ENCODE data around the gene SKA3.

DNA sequence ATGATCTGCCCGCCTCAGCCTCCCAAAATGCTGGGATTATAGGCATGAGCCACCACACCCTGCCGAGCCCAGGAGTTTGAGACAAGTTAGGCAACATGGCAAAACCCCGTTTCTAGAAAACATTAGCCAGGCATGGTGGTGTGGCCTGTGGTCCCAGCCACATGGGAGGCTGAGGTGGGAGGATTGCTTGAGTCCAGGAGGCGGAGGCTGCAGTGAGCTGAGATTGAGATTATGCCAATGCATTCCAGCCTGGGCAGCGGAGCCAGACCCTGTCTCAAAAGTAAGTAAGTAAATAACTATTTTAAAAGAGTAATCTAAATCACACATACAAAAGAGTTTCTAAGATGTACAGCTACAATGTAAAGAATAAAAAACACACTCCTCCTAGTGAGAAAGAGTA, 41.9 kb downstream of the SKA3 start:
- TF ChIP-seq EZH2 (IDR thresholded peaks at IDR 0.05; ENCODE audit: low read length, missing control alignments): no peak
- TF ChIP-seq, protein P1, sequence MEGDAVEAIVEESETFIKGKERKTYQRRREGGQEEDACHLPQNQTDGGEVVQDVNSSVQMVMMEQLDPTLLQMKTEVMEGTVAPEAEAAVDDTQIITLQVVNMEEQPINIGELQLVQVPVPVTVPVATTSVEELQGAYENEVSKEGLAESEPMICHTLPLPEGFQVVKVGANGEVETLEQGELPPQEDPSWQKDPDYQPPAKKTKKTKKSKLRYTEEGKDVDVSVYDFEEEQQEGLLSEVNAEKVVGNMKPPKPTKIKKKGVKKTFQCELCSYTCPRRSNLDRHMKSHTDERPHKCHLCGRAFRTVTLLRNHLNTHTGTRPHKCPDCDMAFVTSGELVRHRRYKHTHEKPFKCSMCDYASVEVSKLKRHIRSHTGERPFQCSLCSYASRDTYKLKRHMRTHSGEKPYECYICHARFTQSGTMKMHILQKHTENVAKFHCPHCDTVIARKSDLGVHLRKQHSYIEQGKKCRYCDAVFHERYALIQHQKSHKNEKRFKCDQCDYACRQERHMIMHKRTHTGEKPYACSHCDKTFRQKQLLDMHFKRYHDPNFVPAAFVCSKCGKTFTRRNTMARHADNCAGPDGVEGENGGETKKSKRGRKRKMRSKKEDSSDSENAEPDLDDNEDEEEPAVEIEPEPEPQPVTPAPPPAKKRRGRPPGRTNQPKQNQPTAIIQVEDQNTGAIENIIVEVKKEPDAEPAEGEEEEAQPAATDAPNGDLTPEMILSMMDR (conservative IDR thresholded peaks at IDR 0.05 in 1 of 2, IDR thresholded peaks at IDR 0.05 in 1 of 2; ENCODE audit: low read depth in 1 of 2, low read length in 2 of 2): no peak

Measured in fibroblast of lung (primary cell).